ENCODE data around the gene AK5.

The AK5 gene

DNA sequence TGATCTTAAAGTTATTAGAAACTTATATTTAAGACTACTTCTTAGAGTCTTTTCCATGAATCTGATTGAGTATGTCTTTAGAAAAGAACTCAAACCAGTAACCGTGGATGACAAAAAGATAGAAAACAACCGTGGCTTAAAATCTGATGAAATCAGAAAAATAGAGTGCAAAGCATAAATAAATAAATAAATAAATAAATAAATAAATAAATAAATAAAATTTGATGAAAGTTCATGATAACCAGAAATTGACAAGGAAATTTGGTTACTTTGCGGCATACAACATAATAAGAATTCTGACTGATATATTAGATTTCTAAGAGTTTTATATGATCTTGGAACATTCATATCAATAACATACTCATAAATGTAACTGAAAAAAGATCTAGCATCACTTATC is 152.1 kb downstream of the AK5 start:
- no peak for TF ChIP-seq TAF1 (IDR thresholded peaks at IDR 0.05; ENCODE audit: borderline replicate concordance, insufficient read depth, low read length)

DNA sequence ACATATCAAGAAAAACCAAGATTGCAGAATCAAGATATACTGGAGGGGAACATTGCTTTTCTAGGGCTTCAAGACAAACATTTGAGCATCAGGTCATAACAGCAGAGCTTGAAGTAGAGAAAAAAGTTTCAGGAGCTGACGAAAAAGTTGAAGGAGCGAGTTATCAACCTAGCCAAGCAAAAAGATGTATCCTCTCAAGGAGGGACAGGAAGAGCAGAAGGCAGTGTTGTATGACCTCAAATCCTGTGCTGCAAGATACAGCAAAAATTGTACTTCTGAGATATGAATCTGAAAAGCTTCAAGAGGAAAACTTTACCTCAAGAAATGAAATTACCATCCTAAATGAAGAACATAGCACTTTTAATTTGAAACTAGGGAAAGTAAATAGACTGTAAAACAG is 153.1 kb downstream of the AK5 start:
- TF ChIP-seq, protein P1, sequence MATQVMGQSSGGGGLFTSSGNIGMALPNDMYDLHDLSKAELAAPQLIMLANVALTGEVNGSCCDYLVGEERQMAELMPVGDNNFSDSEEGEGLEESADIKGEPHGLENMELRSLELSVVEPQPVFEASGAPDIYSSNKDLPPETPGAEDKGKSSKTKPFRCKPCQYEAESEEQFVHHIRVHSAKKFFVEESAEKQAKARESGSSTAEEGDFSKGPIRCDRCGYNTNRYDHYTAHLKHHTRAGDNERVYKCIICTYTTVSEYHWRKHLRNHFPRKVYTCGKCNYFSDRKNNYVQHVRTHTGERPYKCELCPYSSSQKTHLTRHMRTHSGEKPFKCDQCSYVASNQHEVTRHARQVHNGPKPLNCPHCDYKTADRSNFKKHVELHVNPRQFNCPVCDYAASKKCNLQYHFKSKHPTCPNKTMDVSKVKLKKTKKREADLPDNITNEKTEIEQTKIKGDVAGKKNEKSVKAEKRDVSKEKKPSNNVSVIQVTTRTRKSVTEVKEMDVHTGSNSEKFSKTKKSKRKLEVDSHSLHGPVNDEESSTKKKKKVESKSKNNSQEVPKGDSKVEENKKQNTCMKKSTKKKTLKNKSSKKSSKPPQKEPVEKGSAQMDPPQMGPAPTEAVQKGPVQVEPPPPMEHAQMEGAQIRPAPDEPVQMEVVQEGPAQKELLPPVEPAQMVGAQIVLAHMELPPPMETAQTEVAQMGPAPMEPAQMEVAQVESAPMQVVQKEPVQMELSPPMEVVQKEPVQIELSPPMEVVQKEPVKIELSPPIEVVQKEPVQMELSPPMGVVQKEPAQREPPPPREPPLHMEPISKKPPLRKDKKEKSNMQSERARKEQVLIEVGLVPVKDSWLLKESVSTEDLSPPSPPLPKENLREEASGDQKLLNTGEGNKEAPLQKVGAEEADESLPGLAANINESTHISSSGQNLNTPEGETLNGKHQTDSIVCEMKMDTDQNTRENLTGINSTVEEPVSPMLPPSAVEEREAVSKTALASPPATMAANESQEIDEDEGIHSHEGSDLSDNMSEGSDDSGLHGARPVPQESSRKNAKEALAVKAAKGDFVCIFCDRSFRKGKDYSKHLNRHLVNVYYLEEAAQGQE (IDR thresholded peaks at IDR 0.05; ENCODE audit: insufficient read depth in 1 of 2, low read depth in 2 of 2, low read length in 2 of 2): no peak
- TF ChIP-seq POLR2AphosphoS5 (IDR thresholded peaks at IDR 0.05; ENCODE audit: low read depth, low read length): no peak
- no peak for TF ChIP-seq TAF1 (IDR thresholded peaks at IDR 0.05; ENCODE audit: borderline replicate concordance, insufficient read depth, low read length)
- no peak for TF ChIP-seq SIN3A (IDR thresholded peaks at IDR 0.05; ENCODE audit: borderline replicate concordance, insufficient read depth, low read length)
- TF ChIP-seq FOXP2 (optimal IDR thresholded peaks at IDR 0.05; ENCODE audit: borderline replicate concordance, extremely low read depth, extremely low read length, insufficient read depth): no peak

DNA sequence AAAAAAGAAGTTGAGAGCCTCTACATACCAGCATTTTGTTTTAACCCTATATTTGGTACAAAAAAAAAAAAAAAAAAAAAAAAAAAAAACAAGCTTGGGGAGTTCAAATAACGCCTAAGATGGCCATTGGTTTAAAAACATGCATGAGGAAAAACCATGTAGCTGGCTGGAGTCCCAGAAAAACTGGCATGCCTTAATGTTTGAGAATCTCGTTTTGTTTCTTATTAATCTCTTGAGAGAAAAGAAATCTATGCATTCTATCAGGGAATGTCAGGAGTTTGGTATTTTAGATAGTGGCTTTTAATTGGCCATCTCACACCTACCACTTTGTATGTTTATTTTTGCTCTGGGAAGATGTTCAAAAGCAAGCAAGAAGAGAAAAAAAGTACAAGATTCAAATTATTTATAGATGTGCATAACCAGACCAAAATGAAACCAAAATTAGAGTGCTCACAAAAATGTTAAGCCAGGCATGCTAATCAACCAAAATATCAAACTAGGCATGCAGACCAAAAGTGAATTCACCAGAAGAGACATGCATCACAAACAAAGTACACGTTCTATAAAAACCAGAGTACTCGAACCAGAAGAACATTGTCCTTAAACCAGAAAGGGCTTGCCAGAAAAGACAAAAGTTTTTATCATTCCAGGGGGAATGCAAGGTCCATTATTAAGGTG is 156.6 kb downstream of the AK5 start:
- no peak for TF ChIP-seq POLR2AphosphoS5 (IDR thresholded peaks at IDR 0.05; ENCODE audit: low read depth, low read length)
- TF ChIP-seq FOXP2 (optimal IDR thresholded peaks at IDR 0.05; ENCODE audit: borderline replicate concordance, extremely low read depth, extremely low read length, insufficient read depth): no peak
- TF ChIP-seq, protein P1 (IDR thresholded peaks at IDR 0.05; ENCODE audit: insufficient read depth in 1 of 2, low read depth in 2 of 2, low read length in 2 of 2): no peak
- no peak for TF ChIP-seq SIN3A (IDR thresholded peaks at IDR 0.05; ENCODE audit: borderline replicate concordance, insufficient read depth, low read length)
- TF ChIP-seq TAF1 (IDR thresholded peaks at IDR 0.05; ENCODE audit: borderline replicate concordance, insufficient read depth, low read length): no peak

DNA sequence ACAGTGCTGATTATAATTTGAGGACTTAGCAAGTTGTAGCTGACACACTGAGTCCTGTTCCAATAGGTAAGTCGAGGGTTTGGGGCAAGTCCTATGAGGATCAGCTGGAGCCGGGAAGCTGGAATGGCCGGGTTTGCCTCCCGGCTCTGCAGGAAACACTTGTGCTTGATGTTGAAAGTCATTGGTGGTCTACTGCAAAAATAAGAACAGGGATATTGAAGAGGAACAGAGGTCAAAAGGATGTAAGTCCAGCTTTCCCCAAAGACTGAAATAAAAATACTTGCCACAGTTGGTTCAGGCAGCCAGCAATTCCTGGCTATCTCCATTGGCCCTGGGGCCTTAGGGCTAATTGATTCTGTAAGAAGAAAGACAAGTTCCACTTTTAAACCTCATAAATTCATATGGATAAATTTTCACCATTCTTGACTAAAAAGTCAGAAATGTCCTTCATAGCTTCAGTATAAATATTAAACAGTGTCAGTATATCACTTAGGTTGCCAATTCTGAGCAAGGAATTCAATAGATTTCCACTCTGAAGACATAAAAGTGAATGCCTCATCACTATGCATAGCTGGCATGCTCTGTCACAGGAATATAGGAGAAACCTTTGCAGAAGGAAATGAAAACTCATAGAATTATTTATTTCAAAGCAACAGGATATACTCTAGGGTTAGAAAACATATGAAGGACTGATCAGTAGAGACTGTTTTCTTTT is 165.2 kb downstream of the AK5 start:
- no peak for TF ChIP-seq POLR2AphosphoS5 (IDR thresholded peaks at IDR 0.05; ENCODE audit: low read depth, low read length)
- no peak for TF ChIP-seq TAF1 (IDR thresholded peaks at IDR 0.05; ENCODE audit: borderline replicate concordance, insufficient read depth, low read length)
- TF ChIP-seq, protein P1 (IDR thresholded peaks at IDR 0.05; ENCODE audit: insufficient read depth in 1 of 2, low read depth in 2 of 2, low read length in 2 of 2): no peak
- no peak for TF ChIP-seq FOXP2 (optimal IDR thresholded peaks at IDR 0.05; ENCODE audit: borderline replicate concordance, extremely low read depth, extremely low read length, insufficient read depth)
- no peak for TF ChIP-seq SIN3A (IDR thresholded peaks at IDR 0.05; ENCODE audit: borderline replicate concordance, insufficient read depth, low read length)

DNA sequence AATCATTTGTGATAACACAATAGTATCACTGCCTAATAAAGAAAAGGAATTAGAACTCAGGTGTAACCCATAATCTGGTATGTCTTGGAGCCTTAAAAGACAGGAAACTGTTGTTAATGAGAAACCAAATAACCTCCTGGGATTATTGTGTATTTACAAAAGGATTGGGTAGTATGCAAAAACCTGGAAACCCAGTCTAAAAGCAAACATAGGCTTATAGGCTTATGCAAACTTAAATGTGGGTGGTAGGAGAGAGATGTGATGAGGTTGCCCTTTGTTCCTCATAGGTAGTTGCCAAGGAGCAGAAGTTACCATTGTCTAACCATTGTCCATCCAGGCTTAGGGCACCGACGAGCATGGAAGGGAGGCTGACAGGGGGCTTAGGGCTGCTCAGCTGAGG is 165.8 kb downstream of the AK5 start:
- TF ChIP-seq TAF1 (IDR thresholded peaks at IDR 0.05; ENCODE audit: borderline replicate concordance, insufficient read depth, low read length) (no peak), POLR2AphosphoS5 (IDR thresholded peaks at IDR 0.05; ENCODE audit: low read depth, low read length) (no peak), FOXP2 (optimal IDR thresholded peaks at IDR 0.05; ENCODE audit: borderline replicate concordance, extremely low read depth, extremely low read length, insufficient read depth) (no peak), SIN3A (IDR thresholded peaks at IDR 0.05; ENCODE audit: borderline replicate concordance, insufficient read depth, low read length) (no peak)
- TF ChIP-seq, protein P1 (IDR thresholded peaks at IDR 0.05; ENCODE audit: insufficient read depth in 1 of 2, low read depth in 2 of 2, low read length in 2 of 2): no peak
